Activated T-helper 1 cell treated with Interleukin-2 at 50 U/mL for 16 hours (primary cell): ENCODE data around the gene IL19.
"Not testable (repeated sequence)": the region's sequence is repeated elsewhere in the genome, so short reads cannot be mapped to it uniquely, and the experiment has no call there.

ENCODE experiments used
- DNase-seq: peaks from one replicate; pipeline ENCODE4 v3.0.0-alpha.2; 2020; ENCODE audit warnings: low read depth

The IL19 gene

GRCh38 chr1:206776229-206776628, 5.7 kb downstream of the IL19 start:
- no peak for DNase-seq

- no peak for DNase-seq
Observed at GRCh38 chr1:206778031-206778430, 7.5 kb downstream of the IL19 start.

- DNase-seq, result not testable (repeated sequence)
Observed at GRCh38 chr1:206778911-206779310, 8.3 kb downstream of the IL19 start.

GRCh38 chr1:206779638-206780037, 9.1 kb downstream of the IL19 start:
- DNase-seq, result no peak

GRCh38 chr1:206782448-206782847, 11.9 kb downstream of the IL19 start:
- no peak for DNase-seq

- DNase-seq, result no peak
Observed at GRCh38 chr1:206783506-206783905, 12.9 kb downstream of the IL19 start.

GRCh38 chr1:206784471-206784903, 13.9 kb downstream of the IL19 start:
- peak; percentile 60 for DNase-seq

- no peak for DNase-seq
Observed at GRCh38 chr1:206785182-206785765, 14.7 kb downstream of the IL19 start.

GRCh38 chr1:206786212-206786886, 15.8 kb downstream of the IL19 start:
- DNase-seq, result no peak

- no peak for DNase-seq
Observed at GRCh38 chr1:206787891-206788290, 17.3 kb downstream of the IL19 start.

- no peak for DNase-seq
Observed at GRCh38 chr1:206788487-206789050, 18.0 kb downstream of the IL19 start.

GRCh38 chr1:206790502-206791250, 20.1 kb downstream of the IL19 start:
- no peak for DNase-seq

GRCh38 chr1:206792939-206793607, 22.5 kb downstream of the IL19 start:
- no peak for DNase-seq

- no peak for DNase-seq
Observed at GRCh38 chr1:206793620-206794019, 23.0 kb downstream of the IL19 start.

GRCh38 chr1:206794294-206794908, 23.8 kb downstream of the IL19 start:
- DNase-seq, result no peak

GRCh38 chr1:206796116-206796515, 25.5 kb downstream of the IL19 start:
- no peak for DNase-seq

GRCh38 chr1:206796981-206797402, 26.4 kb downstream of the IL19 start:
- no peak for DNase-seq

GRCh38 chr1:206797534-206798383, 27.2 kb downstream of the IL19 start:
- DNase-seq, result no peak

GRCh38 chr1:206798384-206798996, 27.9 kb downstream of the IL19 start:
- no peak for DNase-seq

GRCh38 chr1:206799311-206799710, 28.7 kb downstream of the IL19 start:
- DNase-seq, result no peak
